ENCODE measurements around the gene KLHL24. TPM values are rescaled to one million over a fixed set of nuclear protein-coding genes. Genes with fewer than 3 reads are reported as not detected.

KLHL24 gene
- total and polyA plus RNA-seq, 3 donors from 2014 or later = 17.1 to 56.5 (median 44.6) TPM

- Histone ChIP-seq H3K36me3 (ENCODE audit: low read depth, missing control alignments) (no peaks in the 10 kb centered on the region), H3K27ac (no peak overlapping the region), H3K4me1 (no peaks in the 10 kb centered on the region), H3K9me3 (no peaks in the 10 kb centered on the region), H3K4me3 (no peak overlapping the region), H3K27me3 (no peaks in the 10 kb centered on the region)
- intact Hi-C loops (cut with DNase I; ENCODE audit: low total_unique reads) = no loop called here
- DNase-seq = no peak
- TF ChIP-seq POLR2A (IDR thresholded peaks at IDR 0.05) = no peak
- no peak for TF ChIP-seq CTCF (IDR thresholded peaks at IDR 0.05)
- 78 to 83% methylated on average over 7 of the region's 7 CpGs for WGBS, 2 donors
Observed at GRCh38 chr3:183613366-183614285, 21.8 kb upstream of the KLHL24 start.

GRCh38 chr3:183618542-183618941, 16.9 kb upstream of the KLHL24 start:
- intact Hi-C loops (cut with DNase I; ENCODE audit: low total_unique reads) = no loop called here

GRCh38 chr3:183619010-183619409, 16.4 kb upstream of the KLHL24 start:
- TF ChIP-seq POLR2A (IDR thresholded peaks at IDR 0.05) (no peak), CTCF (IDR thresholded peaks at IDR 0.05) (no peak)
- no peaks in the 10 kb centered on the region for H3K36me3 ChIP-seq (ENCODE audit: low read depth, missing control alignments)
- no peaks in the 10 kb centered on the region for H3K9me3 ChIP-seq
- WGBS, 2 donors = 87 to 95% methylated on average over 4 of the region's 4 CpGs
- H3K4me1 ChIP-seq = no peaks in the 10 kb centered on the region
- intact Hi-C loops (cut with DNase I; ENCODE audit: low total_unique reads) = no loop called here
- no peak for DNase-seq
- H3K27ac ChIP-seq = no peak overlapping the region
- no peaks in the 10 kb centered on the region for H3K27me3 ChIP-seq
- H3K4me3 ChIP-seq = no peak overlapping the region

More at GRCh38 chr3:183618542-183618941, 16.9 kb upstream of the KLHL24 start:
- Histone ChIP-seq H3K27me3 (no peaks in the 10 kb centered on the region), H3K36me3 (ENCODE audit: low read depth, missing control alignments) (no peaks in the 10 kb centered on the region), H3K4me3 (no peak overlapping the region), H3K27ac (no peak overlapping the region), H3K9me3 (no peaks in the 10 kb centered on the region), H3K4me1 (no peaks in the 10 kb centered on the region)
- 96 to 97% methylated on average over 2 of the region's 2 CpGs for WGBS, 2 donors
- DNase-seq = no peak
- no peak for TF ChIP-seq CTCF (IDR thresholded peaks at IDR 0.05)
- TF ChIP-seq POLR2A (IDR thresholded peaks at IDR 0.05) = no peak

- TF ChIP-seq CTCF (IDR thresholded peaks at IDR 0.05) (no peak), POLR2A (IDR thresholded peaks at IDR 0.05) (no peak)
- intact Hi-C loops (cut with DNase I; ENCODE audit: low total_unique reads) = no loop called here
- Histone ChIP-seq H3K27me3 (no peaks in the 10 kb centered on the region), H3K4me1 (no peaks in the 10 kb centered on the region), H3K4me3 (no peak overlapping the region), H3K27ac (no peak overlapping the region), H3K36me3 (ENCODE audit: low read depth, missing control alignments) (no peaks in the 10 kb centered on the region), H3K9me3 (no peaks in the 10 kb centered on the region)
- no peak for DNase-seq
Observed at GRCh38 chr3:183619624-183620251, 15.7 kb upstream of the KLHL24 start.

All from testis (tissue), 3 donors.